Hepatocyte (in vitro differentiated cells): ENCODE measurements around the gene F2RL3.

ENCODE experiments used
- CTCF ChIP-seq: fragments of 200-600 bp; sonication (generic); IDR thresholded peaks from 2 replicates; pipeline ENCODE4 v1.5.1; 2016; ENCODE audit warnings: antibody characterized with exemption, mild to moderate bottlenecking; ENCODE audit not compliant: poor library complexity
- EZH2 ChIP-seq: fragments of 200-600 bp; sonication (generic); IDR thresholded peaks from 2 replicates; pipeline ENCODE4 v1.6.1; 2016; ENCODE audit warnings: antibody characterized with exemption, mild to moderate bottlenecking, borderline replicate concordance
- EZH2phosphoT487 ChIP-seq: fragments of 200-600 bp; sonication (generic); IDR thresholded peaks from one replicate; pipeline ENCODE4 v1.6.1; 2018; ENCODE audit warnings: antibody characterized with exemption, mild to moderate bottlenecking, low read depth, moderate library complexity; ENCODE audit not compliant: unreplicated experiment, severe bottlenecking

GRCh38 chr19:16853066-16853465, 35.7 kb upstream of the F2RL3 start:
- TF ChIP-seq CTCF (no peak), EZH2phosphoT487 (no peak), EZH2 (no peak)
